H1 (cell line): Measurements from ENCODE around the gene HOXC13. TPM values are rescaled to one million over a fixed set of nuclear protein-coding genes. Genes with fewer than 3 reads are reported as not detected.

Experiments used
- CEBPB ChIP-seq: IDR thresholded peaks from 2 replicates; pipeline ENCODE4 v1.6.1; 2012; ENCODE audit warnings: low read depth, low read length
- CHD2 ChIP-seq: IDR thresholded peaks from 2 replicates; pipeline ENCODE4 v1.6.1; 2012; ENCODE audit warnings: low read length, improper control_type of control experiment
- CHD7 ChIP-seq: fragments of 300-600 bp; sonication (generic); IDR thresholded peaks from 2 replicates; pipeline ENCODE4 v1.7.1; 2012; ENCODE audit warnings: low read length, moderate library complexity, mild to moderate bottlenecking, inconsistent platforms; ENCODE audit not compliant: insufficient replicate concordance
- EZH2 ChIP-seq: fragments of 200-600 bp; sonication (generic); IDR thresholded peaks from 2 replicates; pipeline ENCODE4 v1.7.1; 2012; ENCODE audit warnings: low read depth, mild to moderate bottlenecking, moderate library complexity, low read length, inconsistent platforms; ENCODE audit not compliant: severe bottlenecking
- RAD21 ChIP-seq, 2 experiments: IDR thresholded peaks in 1 of 2; conservative IDR thresholded peaks in 1 of 2; 2 replicates each; pipeline ENCODE4 v1.6.1; 2011; ENCODE audit warnings: low read depth in 2 of 2, low read length in 2 of 2, improper control_type of control experiment in 1 of 2, inconsistent platforms in 1 of 2, mild to moderate bottlenecking in 1 of 2, moderate library complexity in 1 of 2
- TAF7 ChIP-seq: optimal IDR thresholded peaks from 2 replicates; pipeline ENCODE3; 2011; ENCODE audit warnings: low read depth, mild to moderate bottlenecking, inconsistent platforms, low read length, moderate library complexity, borderline replicate concordance
- ZNF274 ChIP-seq: IDR thresholded peaks from 2 replicates; pipeline ENCODE4 v1.7.0; 2012; ENCODE audit warnings: low read length, borderline replicate concordance; ENCODE audit errors: extremely low read depth
- polyA plus RNA-seq, 7 experiments: library from polyadenylated mRNA; depleted of rRNA in 3 of 7; stranded (reverse) in 5 of 7; unstranded in 2 of 7; fragments of >200 nt in 5 of 7; fragments of 200-250 nt in 2 of 7; gene quantifications; 1 replicate in 5 of 7; 2 replicates in 1 of 7; 4 replicates in 1 of 7; pipeline versions ENCODE4 v1.2.1 to v1.2.3, GENCODE V29; 2011 to 2013; ENCODE audit warnings: missing spikeins in 2 of 7, mixed read lengths in 2 of 7
- total RNA-seq: library from RNA; stranded (reverse); fragmentation: NEBNext Ultra II Directional; extraction: Animal tissue kit (Norgen Biotek cat#: 25700); gene quantifications from 2 replicates; pipeline ENCODE4 v1.2.1, GENCODE V29; 2021

The HOXC13 gene
- total and polyA plus RNA-seq, 2 of the 8 experiments (the other 6 are each of a cell fraction or from before 2014, with no cell fraction given), result 0.02 TPM; not detected in 1

- no peak for TF ChIP-seq CHD7
- no peak for TF ChIP-seq ZNF274
- TF ChIP-seq EZH2, result peak; percentile 48
- no peak for TF ChIP-seq TAF7
- TF ChIP-seq CHD2, result no peak
- TF ChIP-seq CEBPB, result no peak
- peak; percentile 30 to 42; a peak in 3 of 4 replicates for TF ChIP-seq RAD21 (IDR thresholded peaks at IDR 0.05 in 1 of 2, conservative IDR thresholded peaks at IDR 0.05 in 1 of 2; ENCODE audit: low read depth in 2 of 2, low read length in 2 of 2)
- TF ChIP-seq, all 59 proteins: peak for 5
These were observed 50.8 kb downstream of the HOXC13 start (continued) for GRCh38 chr12:53989227-53990113.
